LNCaP clone FGC (cell line): Measurements from ENCODE around the gene TPSD1.
"Not testable (repeated sequence)": the region's sequence is repeated elsewhere in the genome, so short reads cannot be mapped to it uniquely, and the experiment has no call there.

Source experiments
- DNase-seq: peaks from one replicate; pipeline ENCODE4 v3.0.0-alpha.2; 2011; ENCODE audit warnings: low read depth
- H3K4me3 ChIP-seq: 2 replicates; pipeline ENCODE4 v1.5.1; 2011; ENCODE audit warnings: mild to moderate bottlenecking, low read depth, low read length, control low read depth
- TF ChIP-seq, protein P1 (sequence below): IDR thresholded peaks from 2 replicates; pipeline ENCODE4 v1.5.1; 2012; ENCODE audit warnings: mild to moderate bottlenecking; ENCODE audit not compliant: control insufficient read depth, insufficient read depth; ENCODE audit errors: extremely low read depth

The TPSD1 gene

DNA sequence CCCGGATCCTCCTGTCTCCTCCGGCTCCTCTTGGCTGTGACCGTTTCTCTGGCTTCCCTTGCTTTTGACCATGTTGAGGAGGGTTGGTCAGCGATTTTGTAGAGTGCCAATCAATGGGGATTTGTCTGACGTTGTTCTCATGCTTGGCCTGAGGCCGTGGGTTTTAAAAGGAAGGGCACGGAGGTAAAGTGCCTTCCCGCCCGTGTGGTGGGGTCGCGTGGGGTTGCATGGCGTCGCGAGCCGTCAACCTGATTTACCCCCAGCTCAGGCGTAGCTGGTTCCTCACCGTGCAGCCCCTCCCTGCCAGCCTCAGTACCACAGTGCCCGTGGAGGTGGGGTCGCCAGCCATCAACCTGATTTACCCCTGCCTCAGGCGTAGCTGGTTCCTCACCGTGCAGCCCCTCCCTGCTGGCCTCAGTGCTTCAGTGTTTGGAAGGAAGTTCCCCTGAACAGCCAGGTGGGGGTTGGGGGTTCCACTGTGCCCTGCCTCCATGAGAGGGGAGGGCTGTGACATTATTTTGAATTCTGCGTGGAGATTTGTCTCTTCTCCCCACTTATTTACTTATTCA lies 10.3 kb upstream of the TPSD1 start:
- DNase-seq: no peak
- H3K4me3 ChIP-seq: no peak overlapping the region
- TF ChIP-seq, protein P1, sequence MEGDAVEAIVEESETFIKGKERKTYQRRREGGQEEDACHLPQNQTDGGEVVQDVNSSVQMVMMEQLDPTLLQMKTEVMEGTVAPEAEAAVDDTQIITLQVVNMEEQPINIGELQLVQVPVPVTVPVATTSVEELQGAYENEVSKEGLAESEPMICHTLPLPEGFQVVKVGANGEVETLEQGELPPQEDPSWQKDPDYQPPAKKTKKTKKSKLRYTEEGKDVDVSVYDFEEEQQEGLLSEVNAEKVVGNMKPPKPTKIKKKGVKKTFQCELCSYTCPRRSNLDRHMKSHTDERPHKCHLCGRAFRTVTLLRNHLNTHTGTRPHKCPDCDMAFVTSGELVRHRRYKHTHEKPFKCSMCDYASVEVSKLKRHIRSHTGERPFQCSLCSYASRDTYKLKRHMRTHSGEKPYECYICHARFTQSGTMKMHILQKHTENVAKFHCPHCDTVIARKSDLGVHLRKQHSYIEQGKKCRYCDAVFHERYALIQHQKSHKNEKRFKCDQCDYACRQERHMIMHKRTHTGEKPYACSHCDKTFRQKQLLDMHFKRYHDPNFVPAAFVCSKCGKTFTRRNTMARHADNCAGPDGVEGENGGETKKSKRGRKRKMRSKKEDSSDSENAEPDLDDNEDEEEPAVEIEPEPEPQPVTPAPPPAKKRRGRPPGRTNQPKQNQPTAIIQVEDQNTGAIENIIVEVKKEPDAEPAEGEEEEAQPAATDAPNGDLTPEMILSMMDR: no peak

- H3K4me3 ChIP-seq, DNase-seq: not testable (repeated sequence)
Observed at GRCh38 chr16:1247903-1248537, 7.8 kb upstream of the TPSD1 start.

DNA sequence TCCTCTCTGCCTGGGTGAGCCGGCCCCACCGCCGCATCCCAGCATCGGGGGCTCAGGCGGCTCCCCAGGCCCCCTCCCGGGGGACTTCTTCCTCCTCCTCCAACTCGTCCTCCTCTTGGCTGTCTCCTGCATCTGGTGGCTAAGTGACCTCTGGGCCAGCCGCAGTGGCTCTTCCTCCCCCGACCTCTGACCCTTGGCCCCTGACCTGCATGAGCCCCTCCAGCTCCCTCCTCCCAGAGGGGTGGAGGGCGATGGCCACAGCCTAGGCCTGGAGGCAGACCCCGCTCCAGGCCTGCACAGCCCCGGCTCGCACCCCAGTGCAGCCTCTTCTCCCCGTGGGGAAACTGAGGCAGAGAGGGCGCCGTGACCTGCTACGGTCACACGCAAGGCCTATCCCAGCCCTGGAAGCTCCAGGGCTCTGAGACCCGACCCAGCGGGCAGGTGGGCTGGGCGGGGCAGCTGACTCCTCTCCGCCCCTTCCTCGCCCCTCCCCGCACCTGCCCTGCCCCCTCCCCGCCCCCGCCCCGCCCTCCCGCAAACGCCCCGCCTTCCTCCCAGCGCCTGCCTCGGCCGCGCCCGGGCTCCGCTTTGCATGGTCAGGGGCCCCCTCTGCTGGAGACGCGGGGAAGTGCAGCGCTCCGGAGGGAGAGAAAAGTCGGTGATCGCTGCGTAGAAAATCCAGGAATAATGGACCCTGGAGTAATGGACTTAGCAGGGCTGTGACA lies 6.7 kb upstream of the TPSD1 start:
- not testable (repeated sequence) for DNase-seq, H3K4me3 ChIP-seq

- not testable (repeated sequence) for DNase-seq, H3K4me3 ChIP-seq
Observed at GRCh38 chr16:1253701-1254364, 2.0 kb upstream of the TPSD1 start.

GRCh38 chr16:1254821-1255220 lies 1.0 kb upstream of the TPSD1 start:
- DNase-seq, H3K4me3 ChIP-seq: not testable (repeated sequence)

DNA sequence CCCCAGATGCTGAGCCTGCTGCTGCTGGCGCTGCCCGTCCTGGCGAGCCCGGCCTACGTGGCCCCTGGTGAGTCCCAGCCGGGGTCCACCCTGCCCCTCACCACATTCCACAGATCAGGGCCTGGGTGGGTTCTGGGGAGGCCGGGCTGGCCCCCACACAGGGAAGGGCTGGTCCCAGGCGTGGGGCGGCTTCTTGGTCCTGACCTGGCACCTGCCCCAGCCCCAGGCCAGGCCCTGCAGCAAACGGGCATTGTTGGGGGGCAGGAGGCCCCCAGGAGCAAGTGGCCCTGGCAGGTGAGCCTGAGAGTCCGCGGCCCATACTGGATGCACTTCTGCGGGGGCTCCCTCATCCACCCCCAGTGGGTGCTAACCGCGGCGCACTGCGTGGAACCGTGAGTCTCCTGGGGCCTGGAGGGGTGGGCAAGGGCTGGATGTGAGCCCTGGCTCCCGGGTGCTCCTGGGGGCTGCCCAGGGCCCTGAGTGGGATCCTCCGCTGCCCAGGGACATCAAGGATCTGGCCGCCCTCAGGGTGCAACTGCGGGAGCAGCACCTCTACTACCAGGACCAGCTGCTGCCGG lies 516 bp downstream of the TPSD1 start:
- DNase-seq, H3K4me3 ChIP-seq: not testable (repeated sequence)

DNA sequence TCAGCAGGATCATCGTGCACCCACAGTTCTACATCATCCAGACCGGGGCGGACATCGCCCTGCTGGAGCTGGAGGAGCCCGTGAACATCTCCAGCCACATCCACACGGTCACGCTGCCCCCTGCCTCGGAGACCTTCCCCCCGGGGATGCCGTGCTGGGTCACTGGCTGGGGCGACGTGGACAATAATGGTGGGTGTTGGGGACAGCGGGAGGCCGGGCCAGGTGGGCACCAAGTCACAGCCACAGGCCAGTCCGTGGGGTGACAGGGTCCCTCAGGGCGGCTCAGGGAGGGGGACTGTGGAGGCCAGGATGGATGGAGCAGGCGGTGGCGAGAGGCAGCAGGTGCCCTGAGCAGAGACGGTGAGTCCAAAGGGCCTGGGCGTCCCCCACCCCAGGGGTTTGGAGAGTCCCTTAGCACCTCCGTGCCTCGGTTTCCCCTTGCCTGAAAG lies 1.0 kb downstream of the TPSD1 start:
- no peak overlapping the region for H3K4me3 ChIP-seq
- TF ChIP-seq, protein P1: no peak
- DNase-seq: no peak

- TF ChIP-seq, protein P1: no peak
- H3K4me3 ChIP-seq: no peak overlapping the region
- no peak for DNase-seq
Observed at GRCh38 chr16:1257561-1258224, 1.8 kb downstream of the TPSD1 start.

- DNase-seq: no peak
- TF ChIP-seq, protein P1: no peak
- H3K4me3 ChIP-seq: no peak overlapping the region
Observed at GRCh38 chr16:1258225-1258600, 2.3 kb downstream of the TPSD1 start.
